Measurements from ENCODE around the gene DLG2.

Gene DLG2

GRCh38 chr11:84720706-84721402 lies 906.3 kb downstream of the DLG2 start:
- FAIRE-seq, result no peak

GRCh38 chr11:84719935-84720577 lies 907.1 kb downstream of the DLG2 start:
- no peak for FAIRE-seq

GRCh38 chr11:84714316-84714780 lies 912.8 kb downstream of the DLG2 start:
- FAIRE-seq, result no peak

- FAIRE-seq, result no peak
Measured at GRCh38 chr11:84691830-84692229, 935.3 kb downstream of the DLG2 start.

GRCh38 chr11:84687433-84687832 lies 939.7 kb downstream of the DLG2 start:
- FAIRE-seq, result no peak

- FAIRE-seq, result no peak
Measured at GRCh38 chr11:84686716-84687115, 940.4 kb downstream of the DLG2 start.

- no peak for FAIRE-seq
Measured at GRCh38 chr11:84685976-84686375, 941.2 kb downstream of the DLG2 start.

GRCh38 chr11:84685149-84685548 lies 942.0 kb downstream of the DLG2 start:
- FAIRE-seq, result no peak

GRCh38 chr11:84681456-84681855 lies 945.7 kb downstream of the DLG2 start:
- FAIRE-seq, result no peak

- no peak for FAIRE-seq
Measured at GRCh38 chr11:84675396-84676025, 951.6 kb downstream of the DLG2 start.

- FAIRE-seq, result no peak
Measured at GRCh38 chr11:84673753-84674152, 953.4 kb downstream of the DLG2 start.

GRCh38 chr11:84671325-84671999 lies 955.7 kb downstream of the DLG2 start:
- FAIRE-seq, result no peak

GRCh38 chr11:84663731-84664130 lies 963.4 kb downstream of the DLG2 start:
- no peak for FAIRE-seq

GRCh38 chr11:84660257-84660977 lies 966.7 kb downstream of the DLG2 start:
- FAIRE-seq, result no peak

- FAIRE-seq, result no peak
Measured at GRCh38 chr11:84655712-84656111, 971.4 kb downstream of the DLG2 start.

- FAIRE-seq, result no peak
Measured at GRCh38 chr11:84648471-84648870, 978.7 kb downstream of the DLG2 start.

- FAIRE-seq, result no peak
Measured at GRCh38 chr11:84645988-84646694, 981.0 kb downstream of the DLG2 start.

GRCh38 chr11:84642500-84642899 lies 984.6 kb downstream of the DLG2 start:
- no peak for FAIRE-seq

- no peak for FAIRE-seq
Measured at GRCh38 chr11:84634309-84634708, 992.8 kb downstream of the DLG2 start.

- no peak for FAIRE-seq
Measured at GRCh38 chr11:84628871-84629620, 998.1 kb downstream of the DLG2 start.

GRCh38 chr11:84626256-84626655 lies 1000.9 kb downstream of the DLG2 start:
- no peak for FAIRE-seq
